Activated T-helper 17 cell treated with anti-CD3 and anti-CD28 coated beads, Interleukin-2, amount 50 U/mL, for 72 hours (primary cell): ENCODE data around the gene MYO5A. TPM values are rescaled to one million over a fixed set of nuclear protein-coding genes. Genes with fewer than 3 reads are reported as not detected.

Experiments
- ATAC-seq: fragments of 150-1000 bp; cut with Tn5 transposase; replicated peaks from 2 replicates; pipeline ENCODE4 v1.10.0; 2021; ENCODE audit warnings: mild to moderate bottlenecking, moderate library complexity
- H3K27ac Mint-ChIP-seq: one replicate; pipeline ENCODE4 v1.8.0; 2022; ENCODE audit warnings: mixed read lengths
- H3K27me3 Mint-ChIP-seq: one replicate; pipeline ENCODE4 v1.8.0; 2022; ENCODE audit warnings: mixed read lengths
- H3K36me3 Mint-ChIP-seq: one replicate; pipeline ENCODE4 v1.8.0; 2022; ENCODE audit warnings: low read depth, mild to moderate bottlenecking, mixed read lengths
- H3K4me1 Mint-ChIP-seq: one replicate; pipeline ENCODE4 v1.8.0; 2022; ENCODE audit warnings: mixed read lengths
- H3K4me3 Mint-ChIP-seq: one replicate; pipeline ENCODE4 v1.8.0; 2022; ENCODE audit warnings: mild to moderate bottlenecking, mixed read lengths
- H3K9me3 Mint-ChIP-seq: one replicate; pipeline ENCODE4 v1.8.0; 2022; ENCODE audit warnings: mixed read lengths
- total RNA-seq, 2 donors: library from RNA; stranded (reverse); gene quantifications; one replicate each; pipeline ENCODE4 v1.2.3, GENCODE V29; 2022

Gene MYO5A
- total RNA-seq, 2 donors from 2014 or later, result 33.1 to 59.3 TPM

DNA sequence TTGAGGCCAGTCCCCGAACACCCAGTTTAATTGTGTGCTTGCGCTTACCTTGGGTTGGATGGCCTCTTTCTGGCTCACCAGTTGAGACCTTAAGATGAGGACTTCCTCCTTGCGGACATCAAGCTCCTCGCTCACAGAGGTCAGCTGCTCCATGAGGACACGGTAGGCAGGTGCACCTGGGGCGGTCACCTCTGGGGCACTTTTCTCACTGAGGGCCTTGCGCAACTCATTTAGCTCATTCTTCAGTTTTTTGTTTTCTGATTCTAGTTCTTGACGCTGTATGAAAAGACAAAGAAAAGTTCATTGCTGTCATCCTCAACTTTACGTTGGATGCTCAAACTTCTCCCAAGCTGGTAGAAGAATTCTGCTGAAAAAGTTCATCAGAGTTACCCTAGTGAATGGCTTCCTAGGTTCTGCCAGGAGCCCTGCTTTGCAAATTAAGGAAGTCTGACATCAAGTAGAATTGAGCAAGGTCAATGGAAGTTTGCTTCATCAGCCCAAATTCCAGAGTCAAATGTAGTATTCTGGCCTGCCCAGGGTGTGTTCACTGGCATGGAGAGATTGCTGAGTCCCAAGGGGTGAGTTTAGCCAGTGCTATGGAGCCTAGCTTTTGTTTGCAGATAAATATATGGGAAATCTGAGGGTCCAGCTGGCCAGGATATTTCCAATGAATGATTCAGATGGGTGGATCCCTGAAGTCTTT, 177.3 kb downstream of the MYO5A start:
- peaks cover 83% of the 10 kb centered on the region for H3K36me3 Mint-ChIP-seq
- no peaks in the 10 kb centered on the region for H3K9me3 Mint-ChIP-seq
- no peak overlapping the region for H3K27ac Mint-ChIP-seq
- no peak for ATAC-seq
- no peaks in the 10 kb centered on the region for H3K27me3 Mint-ChIP-seq
- no peak overlapping the region for H3K4me3 Mint-ChIP-seq
- H3K4me1 Mint-ChIP-seq, result no peaks in the 10 kb centered on the region

DNA sequence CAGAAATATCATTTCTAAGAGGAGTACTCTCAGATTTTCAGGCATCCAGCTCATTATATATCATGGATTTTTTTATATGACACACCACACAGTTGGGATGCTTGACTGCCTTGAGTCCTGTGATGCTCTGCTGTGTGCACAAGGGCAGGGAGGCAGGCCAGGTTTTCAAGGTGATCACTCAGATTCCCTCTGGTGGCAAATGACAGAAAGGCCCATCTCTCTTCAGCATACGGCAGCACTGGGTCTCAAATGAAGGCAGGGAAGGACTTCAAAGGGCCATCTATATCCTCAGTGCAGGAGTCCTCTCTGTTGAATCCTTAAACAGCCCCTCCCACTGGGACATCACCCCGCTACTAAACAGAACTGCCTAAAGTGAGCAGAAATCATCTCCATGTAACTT, 178.3 kb downstream of the MYO5A start:
- no peak for ATAC-seq
- H3K36me3 Mint-ChIP-seq, result peaks cover 84% of the 10 kb centered on the region
- no peaks in the 10 kb centered on the region for H3K4me1 Mint-ChIP-seq
- no peaks in the 10 kb centered on the region for H3K9me3 Mint-ChIP-seq
- H3K27me3 Mint-ChIP-seq, result no peaks in the 10 kb centered on the region
- no peak overlapping the region for H3K27ac Mint-ChIP-seq
- no peak overlapping the region for H3K4me3 Mint-ChIP-seq

DNA sequence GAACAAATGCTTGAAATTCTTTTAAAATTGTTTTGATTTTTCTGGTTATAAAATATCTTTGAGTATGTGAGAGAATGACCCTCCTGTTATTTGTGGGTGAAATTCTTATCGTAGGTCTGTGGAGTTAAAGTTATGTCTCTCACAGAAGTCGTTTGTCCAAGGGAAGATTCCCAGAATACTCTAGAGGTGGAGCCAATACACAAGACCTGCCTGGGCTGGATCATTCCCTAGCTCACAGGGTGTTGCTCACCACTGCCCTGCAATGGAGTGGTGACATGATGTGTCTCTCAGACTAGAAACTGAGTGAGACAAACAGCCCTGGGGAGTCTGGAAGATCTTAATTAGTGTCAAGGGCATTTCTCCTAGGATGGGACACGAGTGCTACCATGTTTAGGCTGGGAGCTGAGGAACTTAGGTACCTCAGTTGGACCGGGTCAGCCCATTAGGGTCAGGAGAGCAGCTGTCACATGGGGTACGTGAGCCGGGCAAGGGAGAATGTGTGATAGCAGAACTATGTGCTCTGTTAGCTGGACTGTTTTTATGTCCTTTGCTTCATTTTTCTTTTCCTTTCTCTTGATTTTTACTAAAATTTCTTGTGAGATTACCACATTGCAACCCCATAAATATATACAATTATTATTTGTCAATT, 179.5 kb downstream of the MYO5A start:
- Mint-ChIP-seq H3K9me3 (no peaks in the 10 kb centered on the region), H3K27me3 (no peaks in the 10 kb centered on the region), H3K4me3 (no peak overlapping the region), H3K4me1 (no peaks in the 10 kb centered on the region), H3K36me3 (peaks cover 83% of the 10 kb centered on the region), H3K27ac (no peak overlapping the region)
- no peak for ATAC-seq

DNA sequence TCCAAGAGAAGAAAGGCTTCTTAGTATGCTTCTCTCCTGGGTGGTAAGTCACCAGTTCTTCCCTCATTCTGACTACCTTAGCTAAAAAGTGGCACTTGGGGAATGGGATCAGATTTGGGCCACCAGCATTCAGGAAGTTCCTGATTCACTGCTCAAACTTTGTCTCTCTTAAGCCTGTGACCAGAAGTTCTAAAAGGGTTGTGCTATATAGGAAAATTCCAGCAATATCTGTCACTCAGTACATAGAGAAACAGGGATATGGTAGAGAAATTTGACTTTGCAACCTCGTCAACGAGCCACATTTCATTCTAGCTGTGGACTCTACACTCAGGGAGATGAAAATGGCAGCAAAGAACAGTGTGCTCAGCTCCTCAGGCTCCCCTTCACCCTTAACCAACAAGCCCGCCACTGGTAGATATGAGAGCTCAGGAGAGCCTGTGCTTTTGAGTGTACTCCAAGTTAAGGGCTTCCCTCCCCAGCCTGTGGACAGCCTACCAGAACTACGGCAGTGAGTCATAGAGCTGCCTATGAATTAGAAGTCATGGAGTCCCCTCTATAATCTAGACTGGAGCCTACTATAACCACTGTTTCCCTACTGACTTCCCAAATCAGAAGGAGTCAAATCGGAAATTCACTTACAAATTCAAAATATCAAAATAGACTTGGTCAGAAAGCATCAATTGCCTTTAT, 180.5 kb downstream of the MYO5A start:
- Mint-ChIP-seq H3K4me1 (no peaks in the 10 kb centered on the region), H3K27me3 (no peaks in the 10 kb centered on the region), H3K27ac (peak overlapping the region; percentile 61), H3K36me3 (peaks cover 81% of the 10 kb centered on the region), H3K4me3 (no peak overlapping the region), H3K9me3 (no peaks in the 10 kb centered on the region)
- no peak for ATAC-seq

DNA sequence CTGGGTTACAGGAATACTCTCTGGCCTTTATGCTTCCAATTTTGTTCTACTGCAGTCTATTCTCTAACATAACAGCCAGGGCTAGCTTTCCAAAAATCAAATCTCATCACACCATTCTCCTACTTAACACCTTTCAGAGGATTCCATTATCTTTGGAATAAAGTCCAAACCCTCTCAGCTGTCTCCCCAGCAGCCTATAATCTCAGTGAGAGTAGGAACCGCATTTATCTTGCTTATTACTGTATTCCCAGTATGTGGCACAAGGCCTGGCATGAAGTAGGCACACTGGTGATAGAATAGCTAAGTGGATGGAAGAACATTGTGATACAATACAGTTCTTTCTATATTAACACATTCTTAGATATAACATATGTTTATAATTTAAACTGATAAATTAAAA, 184.1 kb downstream of the MYO5A start:
- Mint-ChIP-seq H3K27me3 (no peaks in the 10 kb centered on the region), H3K4me3 (no peak overlapping the region), H3K27ac (peak overlapping the region; percentile 18), H3K9me3 (no peaks in the 10 kb centered on the region), H3K4me1 (no peaks in the 10 kb centered on the region), H3K36me3 (peaks cover 70% of the 10 kb centered on the region)
- no peak for ATAC-seq

DNA sequence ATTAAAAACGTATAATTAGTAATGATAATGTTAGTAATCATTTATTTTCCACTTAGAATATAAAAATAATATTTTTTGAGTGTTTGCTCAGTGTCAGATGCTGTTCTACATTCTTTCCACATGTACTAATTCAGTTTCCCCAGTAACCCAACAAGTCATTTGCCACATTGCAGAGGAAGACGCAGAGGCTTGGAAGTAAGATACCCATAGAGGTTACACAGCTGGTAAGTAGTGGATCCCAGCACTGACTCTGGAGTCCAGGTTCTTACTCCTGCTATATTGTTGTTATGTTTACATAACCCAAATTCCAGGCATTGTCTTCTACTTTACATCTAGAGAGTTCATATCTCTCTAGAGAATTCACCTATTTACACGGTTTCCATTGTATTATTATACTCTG, 184.8 kb downstream of the MYO5A start:
- Mint-ChIP-seq H3K27me3 (no peaks in the 10 kb centered on the region), H3K9me3 (no peaks in the 10 kb centered on the region), H3K4me3 (no peak overlapping the region), H3K36me3 (peaks cover 68% of the 10 kb centered on the region), H3K27ac (peak overlapping the region; percentile 18), H3K4me1 (no peaks in the 10 kb centered on the region)
- ATAC-seq, result no peak

DNA sequence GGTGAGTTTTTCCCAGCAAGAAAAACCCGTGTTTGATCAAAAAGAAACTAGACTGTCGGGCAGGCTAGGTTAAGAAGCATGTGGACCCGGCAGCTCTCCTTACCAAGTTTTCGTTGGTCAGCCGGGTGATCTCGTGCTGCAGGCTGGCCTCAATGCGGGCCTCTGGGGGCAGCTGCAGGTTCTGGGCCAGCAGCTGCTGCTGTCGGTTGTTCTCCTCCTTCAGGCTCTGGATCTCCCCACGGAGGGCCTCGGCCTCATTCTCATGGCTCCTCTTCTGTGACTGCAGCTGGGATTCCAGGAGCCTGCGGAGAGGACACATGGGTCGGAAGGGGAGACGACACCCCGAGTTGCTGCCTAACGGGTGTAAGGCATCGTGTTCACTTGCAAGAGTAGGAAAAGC, 188.6 kb downstream of the MYO5A start:
- H3K4me3 Mint-ChIP-seq, result no peak overlapping the region
- no peaks in the 10 kb centered on the region for H3K9me3 Mint-ChIP-seq
- H3K4me1 Mint-ChIP-seq, result peaks cover 6% of the 10 kb centered on the region
- H3K36me3 Mint-ChIP-seq, result peaks cover 74% of the 10 kb centered on the region
- peak overlapping the region; percentile 80 for H3K27ac Mint-ChIP-seq
- H3K27me3 Mint-ChIP-seq, result no peaks in the 10 kb centered on the region
- ATAC-seq, result no peak

DNA sequence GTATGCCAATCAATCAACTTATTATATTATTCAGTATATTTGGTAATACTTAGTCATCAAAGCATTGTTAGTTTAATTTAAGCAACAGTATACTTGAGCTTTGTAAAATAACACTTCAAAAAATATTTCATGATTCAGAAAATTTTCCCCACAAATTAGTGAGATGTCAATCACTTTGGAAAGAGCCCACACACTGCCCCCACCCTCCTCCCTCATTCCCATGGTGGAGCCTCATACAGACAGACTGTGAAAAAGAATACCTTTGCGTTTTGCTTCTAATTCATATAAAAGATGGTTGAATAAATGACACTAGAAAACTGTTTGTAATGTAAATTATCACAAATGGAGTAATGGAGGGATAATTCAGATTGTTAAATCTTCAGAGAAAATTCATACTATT, 189.8 kb downstream of the MYO5A start:
- Mint-ChIP-seq H3K36me3 (peaks cover 72% of the 10 kb centered on the region), H3K4me1 (peaks cover 6% of the 10 kb centered on the region), H3K4me3 (no peak overlapping the region), H3K27ac (peak overlapping the region; percentile 32), H3K9me3 (no peaks in the 10 kb centered on the region), H3K27me3 (no peaks in the 10 kb centered on the region)
- no peak for ATAC-seq

DNA sequence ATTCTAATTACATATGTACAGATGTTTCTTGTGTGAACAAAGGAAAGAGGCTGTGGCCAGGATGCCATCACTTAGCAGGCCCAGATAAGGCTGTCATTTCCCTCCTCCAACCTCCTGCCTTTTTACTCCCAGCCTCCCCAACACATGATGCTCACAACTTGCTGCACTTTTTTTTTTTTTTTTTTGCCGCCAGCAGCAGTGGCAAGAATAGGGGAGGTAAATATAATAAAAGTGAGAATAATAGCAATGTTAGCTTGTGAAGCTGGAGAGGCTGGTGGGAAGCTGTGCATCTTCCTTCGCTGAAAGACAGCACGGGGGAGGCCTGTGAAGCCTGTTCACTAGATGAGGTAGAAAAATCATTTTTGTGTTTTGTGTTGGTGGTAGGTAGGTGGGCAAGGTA, 190.6 kb downstream of the MYO5A start:
- Mint-ChIP-seq H3K9me3 (no peaks in the 10 kb centered on the region), H3K27me3 (no peaks in the 10 kb centered on the region), H3K36me3 (peaks cover 69% of the 10 kb centered on the region), H3K27ac (peak overlapping the region; percentile 32), H3K4me3 (no peak overlapping the region), H3K4me1 (peaks cover 6% of the 10 kb centered on the region)
- ATAC-seq, result no peak

DNA sequence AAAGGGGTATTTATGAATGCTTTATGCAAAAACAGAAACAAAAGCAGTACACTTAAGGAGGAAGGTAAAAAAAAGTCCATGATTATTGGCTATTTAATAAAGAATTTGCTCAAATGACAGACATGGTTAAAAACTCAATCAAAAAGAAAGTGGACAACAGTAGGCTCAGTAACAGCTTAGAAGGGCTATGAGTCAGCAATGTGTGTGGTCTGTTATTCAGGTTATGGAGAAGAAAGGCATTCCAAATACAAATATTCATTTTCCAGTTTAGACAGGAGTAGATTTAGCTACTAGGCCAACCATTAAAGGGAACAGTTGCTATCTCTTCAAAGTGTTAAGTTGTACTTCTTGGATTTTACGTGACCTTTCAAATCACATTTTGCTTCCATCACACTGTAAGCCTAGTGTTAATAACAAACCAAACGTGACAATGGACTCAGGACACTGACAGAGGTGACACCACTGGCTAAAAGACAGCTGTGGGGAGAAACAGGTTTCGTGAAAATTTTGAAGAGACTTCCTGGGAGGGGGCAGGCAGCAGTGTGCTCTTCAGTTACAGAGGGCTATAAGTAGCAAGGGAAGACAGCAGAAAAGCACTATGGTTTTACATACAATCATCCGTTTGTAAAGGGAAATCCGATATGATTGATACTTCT, 191.4 kb downstream of the MYO5A start:
- peak; percentile 53 for ATAC-seq
- Mint-ChIP-seq H3K4me1 (peaks cover 10% of the 10 kb centered on the region), H3K27me3 (no peaks in the 10 kb centered on the region), H3K36me3 (peaks cover 66% of the 10 kb centered on the region), H3K27ac (peak overlapping the region; percentile 55), H3K4me3 (no peak overlapping the region), H3K9me3 (no peaks in the 10 kb centered on the region)

DNA sequence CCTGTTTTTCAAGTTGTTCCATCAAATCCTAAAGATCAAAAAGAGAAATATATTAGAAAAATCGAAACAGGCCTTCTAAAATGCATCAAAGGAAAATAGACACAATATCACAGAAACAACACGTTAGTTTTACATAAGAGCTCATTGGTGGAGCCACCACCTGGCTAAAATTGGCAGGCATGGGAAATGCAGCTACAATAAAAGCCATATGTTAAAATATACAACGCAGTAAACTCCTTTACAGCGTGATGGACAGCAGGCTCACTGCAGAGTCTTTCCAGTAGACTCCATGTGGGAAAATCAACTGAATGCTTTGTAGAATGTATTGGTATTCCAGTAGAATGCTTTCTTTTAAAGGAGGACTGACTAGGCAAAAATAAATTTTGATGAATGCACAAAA, 192.2 kb downstream of the MYO5A start:
- Mint-ChIP-seq H3K36me3 (peaks cover 60% of the 10 kb centered on the region), H3K9me3 (no peaks in the 10 kb centered on the region), H3K4me1 (peaks cover 16% of the 10 kb centered on the region), H3K27ac (no peak overlapping the region), H3K27me3 (no peaks in the 10 kb centered on the region), H3K4me3 (no peak overlapping the region)
- ATAC-seq, result no peak

DNA sequence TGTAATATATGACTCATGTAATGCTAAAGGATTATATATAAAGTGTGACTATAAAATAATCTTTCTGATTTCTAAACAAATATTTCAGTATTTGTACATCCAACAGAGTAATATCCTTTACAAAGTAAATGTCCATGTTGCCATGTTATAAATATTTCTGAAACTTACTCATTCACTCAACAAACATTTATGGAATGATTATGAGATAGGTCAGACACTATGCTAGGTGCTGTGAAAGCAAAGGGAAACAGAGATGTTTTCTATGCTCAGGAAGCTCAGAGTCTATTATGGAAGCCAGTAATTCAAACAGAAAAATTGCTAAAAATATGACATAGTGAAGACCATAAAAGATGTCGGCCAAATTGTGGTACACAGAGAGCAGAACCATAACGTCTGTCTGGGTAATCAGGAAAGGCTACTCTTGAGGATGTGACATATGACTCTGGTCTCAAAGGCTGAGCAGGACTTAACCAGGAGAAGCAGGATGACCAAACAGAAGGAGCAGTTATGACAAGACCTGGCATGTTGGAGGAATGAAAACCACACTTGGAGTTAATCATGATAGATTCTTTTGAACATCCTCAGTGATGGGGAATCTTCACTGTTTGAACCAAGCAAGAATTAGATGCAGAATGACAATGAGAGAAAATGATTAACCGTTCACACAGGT, 194.1 kb downstream of the MYO5A start:
- peak overlapping the region; percentile 49 for H3K27ac Mint-ChIP-seq
- peaks cover 61% of the 10 kb centered on the region for H3K36me3 Mint-ChIP-seq
- H3K4me1 Mint-ChIP-seq, result peaks cover 21% of the 10 kb centered on the region
- H3K27me3 Mint-ChIP-seq, result no peaks in the 10 kb centered on the region
- H3K9me3 Mint-ChIP-seq, result no peaks in the 10 kb centered on the region
- no peak overlapping the region for H3K4me3 Mint-ChIP-seq
- ATAC-seq, result no peak

DNA sequence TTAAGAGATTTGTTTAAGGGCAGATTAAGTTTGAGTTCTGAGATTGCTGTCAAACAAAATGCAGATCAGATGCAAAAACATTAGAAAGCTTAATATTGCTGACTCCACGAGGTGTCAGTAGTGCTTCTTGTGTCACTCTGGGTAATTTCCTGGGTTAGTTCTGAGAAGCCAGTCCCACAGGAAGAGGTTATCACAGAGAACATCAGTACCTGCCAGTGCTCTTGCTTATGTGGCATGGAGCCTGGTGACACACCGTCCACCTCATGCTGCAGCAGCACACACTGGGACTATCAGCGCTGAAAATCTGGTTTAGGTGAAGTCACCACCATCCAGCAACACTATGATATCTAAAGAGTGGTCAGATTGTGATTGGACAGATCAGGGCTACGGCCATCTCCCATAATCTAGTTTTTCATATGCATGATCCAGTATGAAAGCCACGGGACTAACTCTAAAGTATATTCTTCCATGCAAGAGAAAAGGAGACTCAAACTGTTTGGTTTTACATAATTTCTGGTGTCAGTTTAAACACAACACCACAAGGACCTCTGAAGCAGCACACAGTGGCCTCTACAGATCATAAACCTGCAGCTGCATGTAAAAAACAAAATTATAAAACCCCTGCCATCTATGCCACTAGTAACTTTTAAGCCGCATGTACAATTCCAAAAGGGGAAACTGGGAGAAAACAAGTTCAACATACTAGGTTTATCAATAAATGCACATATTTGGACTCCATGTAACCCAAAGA, 197.0 kb downstream of the MYO5A start:
- Mint-ChIP-seq H3K4me3 (peak overlapping the region; percentile 68), H3K4me1 (peaks cover 15% of the 10 kb centered on the region), H3K36me3 (peaks cover 68% of the 10 kb centered on the region), H3K9me3 (no peaks in the 10 kb centered on the region), H3K27me3 (no peaks in the 10 kb centered on the region), H3K27ac (peak overlapping the region; percentile 80)
- peak; percentile 100 for ATAC-seq

DNA sequence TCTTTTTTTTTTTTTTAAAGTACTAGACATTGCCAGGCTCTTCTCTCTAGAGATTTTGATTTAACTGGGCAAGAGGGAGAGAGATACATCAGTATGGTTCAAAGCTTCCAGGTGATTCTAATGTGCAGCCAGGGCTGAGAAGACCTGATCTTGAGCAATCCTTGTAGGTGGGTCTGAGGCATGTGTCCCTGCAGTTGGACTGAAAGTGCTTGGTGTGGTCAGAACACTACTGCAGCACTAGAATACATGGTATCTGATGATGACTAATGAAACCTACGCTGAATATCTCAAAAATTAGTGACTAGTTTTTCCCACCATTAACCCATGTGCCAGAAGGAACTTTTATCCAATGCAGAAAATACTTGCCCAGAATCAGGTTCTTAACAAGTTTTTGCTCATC, 198.7 kb downstream of the MYO5A start:
- ATAC-seq, result no peak
- H3K4me3 Mint-ChIP-seq, result no peak overlapping the region
- H3K36me3 Mint-ChIP-seq, result peaks cover 68% of the 10 kb centered on the region
- H3K27me3 Mint-ChIP-seq, result no peaks in the 10 kb centered on the region
- no peak overlapping the region for H3K27ac Mint-ChIP-seq
- H3K9me3 Mint-ChIP-seq, result no peaks in the 10 kb centered on the region
- peaks cover 15% of the 10 kb centered on the region for H3K4me1 Mint-ChIP-seq
